ENCODE results near the gene YAF2.

Gene YAF2

GRCh38 chr12:42213954-42214426 is 24.1 kb downstream of the YAF2 start:
- DNase-seq (ENCODE audit: low spot score): no peak
- TF ChIP-seq CTCF (IDR thresholded peaks at IDR 0.05; ENCODE audit: poor library complexity, severe bottlenecking): no peak
- no peak overlapping the region for H3K27ac ChIP-seq (ENCODE audit: poor library complexity, severe bottlenecking)
- no peaks in the 10 kb centered on the region for H3K27me3 ChIP-seq (ENCODE audit: insufficient read depth, poor library complexity, severe bottlenecking)
- no peak overlapping the region for H3K4me3 ChIP-seq (ENCODE audit: severe bottlenecking)
- peaks cover 21% of the 10 kb centered on the region for H3K4me1 ChIP-seq (ENCODE audit: insufficient read depth, poor library complexity, severe bottlenecking)
- no peak for ATAC-seq (ENCODE audit: low read depth)
- peaks cover 7% of the 10 kb centered on the region; the same call in 1 of the 2 replicates for H3K36me3 ChIP-seq (ENCODE audit: low read depth)
- H3K9me3 ChIP-seq (ENCODE audit: severe bottlenecking): no peaks in the 10 kb centered on the region

- Histone ChIP-seq H3K9me3 (ENCODE audit: severe bottlenecking) (no peaks in the 10 kb centered on the region), H3K4me1 (ENCODE audit: insufficient read depth, poor library complexity, severe bottlenecking) (peaks cover 17% of the 10 kb centered on the region), H3K27ac (ENCODE audit: poor library complexity, severe bottlenecking) (no peak overlapping the region), H3K27me3 (ENCODE audit: insufficient read depth, poor library complexity, severe bottlenecking) (no peaks in the 10 kb centered on the region), H3K36me3 (ENCODE audit: low read depth) (peaks cover 7% of the 10 kb centered on the region; the same call in 1 of the 2 replicates), H3K4me3 (ENCODE audit: severe bottlenecking) (no peak overlapping the region)
- peak; percentile 86 for ATAC-seq (ENCODE audit: low read depth)
- DNase-seq (ENCODE audit: low spot score): no peak
- TF ChIP-seq CTCF (IDR thresholded peaks at IDR 0.05; ENCODE audit: poor library complexity, severe bottlenecking): no peak
Measured at GRCh38 chr12:42213023-42213422, 25.0 kb downstream of the YAF2 start.

GRCh38 chr12:42208574-42208973 is 29.5 kb downstream of the YAF2 start:
- H3K4me1 ChIP-seq (ENCODE audit: insufficient read depth, poor library complexity, severe bottlenecking): peaks cover 6% of the 10 kb centered on the region
- H3K4me3 ChIP-seq (ENCODE audit: severe bottlenecking): no peak overlapping the region
- H3K9me3 ChIP-seq (ENCODE audit: severe bottlenecking): no peaks in the 10 kb centered on the region
- ATAC-seq (ENCODE audit: low read depth) (no peak), DNase-seq (ENCODE audit: low spot score) (no peak)
- H3K27ac ChIP-seq (ENCODE audit: poor library complexity, severe bottlenecking): no peak overlapping the region
- H3K27me3 ChIP-seq (ENCODE audit: insufficient read depth, poor library complexity, severe bottlenecking): no peaks in the 10 kb centered on the region
- no peak for TF ChIP-seq CTCF (IDR thresholded peaks at IDR 0.05; ENCODE audit: poor library complexity, severe bottlenecking)
- H3K36me3 ChIP-seq (ENCODE audit: low read depth): peaks cover 7% of the 10 kb centered on the region; the same call in 1 of the 2 replicates

GRCh38 chr12:42204819-42205218 is 33.2 kb downstream of the YAF2 start:
- no peak for DNase-seq (ENCODE audit: low spot score)
- H3K36me3 ChIP-seq (ENCODE audit: low read depth): no peaks in the 10 kb centered on the region
- no peak overlapping the region for H3K4me3 ChIP-seq (ENCODE audit: severe bottlenecking)
- H3K27me3 ChIP-seq (ENCODE audit: insufficient read depth, poor library complexity, severe bottlenecking): no peaks in the 10 kb centered on the region
- no peak for TF ChIP-seq CTCF (IDR thresholded peaks at IDR 0.05; ENCODE audit: poor library complexity, severe bottlenecking)
- peaks cover 6% of the 10 kb centered on the region for H3K4me1 ChIP-seq (ENCODE audit: insufficient read depth, poor library complexity, severe bottlenecking)
- no peak for ATAC-seq (ENCODE audit: low read depth)
- H3K9me3 ChIP-seq (ENCODE audit: severe bottlenecking): no peaks in the 10 kb centered on the region
- no peak overlapping the region for H3K27ac ChIP-seq (ENCODE audit: poor library complexity, severe bottlenecking)

GRCh38 chr12:42204362-42204761 is 33.7 kb downstream of the YAF2 start:
- no peaks in the 10 kb centered on the region for H3K9me3 ChIP-seq (ENCODE audit: severe bottlenecking)
- ATAC-seq (ENCODE audit: low read depth): no peak
- no peak for DNase-seq (ENCODE audit: low spot score)
- no peak overlapping the region for H3K4me3 ChIP-seq (ENCODE audit: severe bottlenecking)
- no peak overlapping the region for H3K27ac ChIP-seq (ENCODE audit: poor library complexity, severe bottlenecking)
- no peaks in the 10 kb centered on the region for H3K27me3 ChIP-seq (ENCODE audit: insufficient read depth, poor library complexity, severe bottlenecking)
- TF ChIP-seq CTCF (IDR thresholded peaks at IDR 0.05; ENCODE audit: poor library complexity, severe bottlenecking): no peak
- peaks cover 6% of the 10 kb centered on the region for H3K4me1 ChIP-seq (ENCODE audit: insufficient read depth, poor library complexity, severe bottlenecking)
- H3K36me3 ChIP-seq (ENCODE audit: low read depth): no peaks in the 10 kb centered on the region

Data from RWPE2 (cell line).